ENCODE results near the gene CCDC171.
A peak's percentile ranks its signal among the peaks of the same experiment; 100 is the strongest.
"Not testable (repeated sequence)": the region's sequence is repeated elsewhere in the genome, so short reads cannot be mapped to it uniquely, and the experiment has no call there.

Gene CCDC171

GRCh38 chr9:15622318-15622971 is 69.6 kb downstream of the CCDC171 start:
- TF ChIP-seq TAF1 (IDR thresholded peaks at IDR 0.05; ENCODE audit: borderline replicate concordance, low read depth, low read length) (no peak), POLR2AphosphoS5 (IDR thresholded peaks at IDR 0.05; ENCODE audit: low read depth, low read length) (no peak), POLR2A (IDR thresholded peaks at IDR 0.05; ENCODE audit: low read depth, low read length) (no peak)
- FAIRE-seq, result no peak
- DNase-seq (ENCODE audit: insufficient read length), result no peak

DNA sequence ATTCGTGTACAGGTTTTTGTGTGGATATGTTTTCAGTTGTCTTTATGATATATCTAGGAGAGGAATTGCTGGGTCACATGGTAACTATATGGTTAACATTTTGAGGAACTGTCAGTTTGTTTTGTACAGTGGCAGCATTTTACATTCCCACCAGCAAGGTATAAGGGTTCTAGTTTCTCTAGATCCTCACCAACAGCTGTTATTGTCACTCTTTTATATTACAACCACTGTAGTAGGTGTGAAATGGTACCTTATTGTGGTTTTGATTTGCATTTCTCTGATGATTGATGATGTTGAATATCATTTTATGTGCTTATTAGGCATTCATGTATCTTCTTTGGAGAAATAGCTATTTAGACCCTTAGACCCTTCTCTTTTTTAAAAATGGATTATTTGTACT is 82.9 kb downstream of the CCDC171 start:
- FAIRE-seq, result no peak
- TF ChIP-seq POLR2A (IDR thresholded peaks at IDR 0.05; ENCODE audit: low read depth, low read length) (no peak), POLR2AphosphoS5 (IDR thresholded peaks at IDR 0.05; ENCODE audit: low read depth, low read length) (no peak), TAF1 (IDR thresholded peaks at IDR 0.05; ENCODE audit: borderline replicate concordance, low read depth, low read length) (no peak)

DNA sequence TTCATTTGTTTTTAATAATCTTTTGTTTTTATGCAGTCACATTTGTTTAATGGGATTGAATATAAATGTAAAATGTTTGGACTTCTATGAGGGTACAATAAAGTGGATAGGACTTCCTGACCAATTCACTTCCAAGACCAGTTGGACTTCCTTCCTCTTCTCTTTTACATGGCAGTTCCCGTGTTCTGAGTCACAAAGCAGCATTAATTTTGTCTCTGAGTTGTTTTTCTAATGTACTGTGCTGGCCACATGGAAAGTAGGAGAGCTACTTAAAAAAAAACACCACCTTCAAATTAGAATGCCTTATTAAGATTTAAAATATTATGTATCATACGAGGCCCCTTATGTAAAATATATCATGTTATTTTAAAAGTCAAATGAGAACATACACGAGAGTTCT is 87.3 kb downstream of the CCDC171 start:
- FAIRE-seq, result no peak
- TF ChIP-seq TAF1 (IDR thresholded peaks at IDR 0.05; ENCODE audit: borderline replicate concordance, low read depth, low read length) (no peak), POLR2AphosphoS5 (IDR thresholded peaks at IDR 0.05; ENCODE audit: low read depth, low read length) (no peak), POLR2A (IDR thresholded peaks at IDR 0.05; ENCODE audit: low read depth, low read length) (no peak)
- no peak for DNase-seq (ENCODE audit: insufficient read length)

More for the DNA sequence above, 82.9 kb downstream of the CCDC171 start:
- no peak for DNase-seq (ENCODE audit: insufficient read length)

DNA sequence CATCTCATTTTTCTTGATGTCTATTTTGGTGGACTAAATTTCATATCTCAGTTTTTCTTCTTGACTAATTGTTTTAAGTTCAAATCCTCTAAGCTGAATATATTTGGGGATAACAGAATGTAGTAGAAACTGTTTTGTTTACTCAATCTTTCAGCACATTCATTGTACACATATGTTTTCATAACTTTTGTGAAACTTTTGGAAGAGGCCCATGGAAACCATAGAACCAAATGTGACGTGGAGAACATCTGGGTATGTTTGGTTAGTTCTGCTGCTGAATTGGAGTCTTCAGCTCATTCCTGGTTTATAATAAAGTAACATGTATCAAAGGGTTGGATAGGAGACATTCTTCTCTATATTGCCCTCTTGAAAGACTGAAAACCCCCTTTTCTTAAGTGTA is 88.4 kb downstream of the CCDC171 start:
- DNase-seq (ENCODE audit: insufficient read length) (no peak), FAIRE-seq (peak; percentile 48)
- TF ChIP-seq POLR2A (IDR thresholded peaks at IDR 0.05; ENCODE audit: low read depth, low read length) (no peak), POLR2AphosphoS5 (IDR thresholded peaks at IDR 0.05; ENCODE audit: low read depth, low read length) (no peak), TAF1 (IDR thresholded peaks at IDR 0.05; ENCODE audit: borderline replicate concordance, low read depth, low read length) (no peak)

GRCh38 chr9:15642369-15642962 is 89.6 kb downstream of the CCDC171 start:
- TF ChIP-seq POLR2A (IDR thresholded peaks at IDR 0.05; ENCODE audit: low read depth, low read length), result no peak
- no peak for TF ChIP-seq TAF1 (IDR thresholded peaks at IDR 0.05; ENCODE audit: borderline replicate concordance, low read depth, low read length)
- no peak for TF ChIP-seq POLR2AphosphoS5 (IDR thresholded peaks at IDR 0.05; ENCODE audit: low read depth, low read length)
- DNase-seq (ENCODE audit: insufficient read length) (no peak), FAIRE-seq (no peak)

GRCh38 chr9:15670246-15670645 is 117.4 kb downstream of the CCDC171 start:
- DNase-seq (ENCODE audit: insufficient read length) (no peak), FAIRE-seq (no peak)
- TF ChIP-seq POLR2AphosphoS5 (IDR thresholded peaks at IDR 0.05; ENCODE audit: low read depth, low read length) (no peak), TAF1 (IDR thresholded peaks at IDR 0.05; ENCODE audit: borderline replicate concordance, low read depth, low read length) (no peak), POLR2A (IDR thresholded peaks at IDR 0.05; ENCODE audit: low read depth, low read length) (no peak)

DNA sequence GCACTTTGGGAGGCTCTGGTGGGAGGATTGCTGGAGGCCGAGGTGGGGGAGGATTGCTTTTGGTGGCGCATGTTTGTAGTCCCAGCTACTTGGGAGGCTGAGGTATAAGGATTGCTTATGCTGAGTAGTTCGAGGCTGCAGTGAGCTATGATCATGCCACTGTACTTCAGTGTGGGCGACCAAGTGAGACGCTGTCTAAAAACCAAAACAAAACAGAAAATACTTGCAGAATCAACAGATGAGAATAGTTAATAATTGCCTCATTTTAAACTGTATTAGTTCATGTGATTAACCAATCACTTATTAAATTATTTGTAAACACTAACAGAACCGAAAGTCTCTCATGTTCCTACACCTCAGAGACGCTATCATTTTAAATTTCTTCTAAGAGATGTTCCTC is 118.1 kb downstream of the CCDC171 start:
- DNase-seq (ENCODE audit: insufficient read length) (no peak), FAIRE-seq (no peak)
- no peak for TF ChIP-seq POLR2A (IDR thresholded peaks at IDR 0.05; ENCODE audit: low read depth, low read length)
- TF ChIP-seq TAF1 (IDR thresholded peaks at IDR 0.05; ENCODE audit: borderline replicate concordance, low read depth, low read length), result no peak
- TF ChIP-seq POLR2AphosphoS5 (IDR thresholded peaks at IDR 0.05; ENCODE audit: low read depth, low read length), result no peak

DNA sequence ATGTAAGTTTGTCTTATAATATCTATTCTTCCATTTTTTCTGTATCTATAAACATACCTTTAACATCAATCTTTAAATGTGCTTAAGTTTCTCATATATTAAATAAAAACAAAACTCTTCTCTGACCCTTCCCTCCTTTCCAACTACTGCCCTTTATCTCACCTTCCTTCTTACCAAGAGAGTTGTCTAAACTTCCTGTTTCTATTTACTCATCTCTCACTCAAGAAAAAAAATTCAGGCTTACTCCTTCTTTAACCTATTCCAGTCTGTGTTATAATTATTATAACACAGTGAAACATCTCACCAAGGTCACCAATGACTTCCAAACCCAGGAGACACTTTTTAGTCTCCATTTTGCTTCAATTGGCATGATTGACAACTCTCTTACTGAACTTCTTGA is 140.9 kb downstream of the CCDC171 start:
- FAIRE-seq (no peak), DNase-seq (ENCODE audit: insufficient read length) (no peak)
- TF ChIP-seq POLR2AphosphoS5 (IDR thresholded peaks at IDR 0.05; ENCODE audit: low read depth, low read length), result no peak
- TF ChIP-seq TAF1 (IDR thresholded peaks at IDR 0.05; ENCODE audit: borderline replicate concordance, low read depth, low read length), result no peak
- TF ChIP-seq POLR2A (IDR thresholded peaks at IDR 0.05; ENCODE audit: low read depth, low read length), result no peak

- FAIRE-seq, result no peak
- DNase-seq (ENCODE audit: insufficient read length), result no peak
These were observed 144.1 kb downstream of the CCDC171 start for GRCh38 chr9:15696979-15697378.

GRCh38 chr9:15697446-15697851 is 144.6 kb downstream of the CCDC171 start:
- TF ChIP-seq POLR2A (IDR thresholded peaks at IDR 0.05; ENCODE audit: low read depth, low read length) (no peak), TAF1 (IDR thresholded peaks at IDR 0.05; ENCODE audit: borderline replicate concordance, low read depth, low read length) (no peak), POLR2AphosphoS5 (IDR thresholded peaks at IDR 0.05; ENCODE audit: low read depth, low read length) (no peak)
- DNase-seq (ENCODE audit: insufficient read length) (no peak), FAIRE-seq (no peak)

More at GRCh38 chr9:15696979-15697378, 144.1 kb downstream of the CCDC171 start:
- TF ChIP-seq TAF1 (IDR thresholded peaks at IDR 0.05; ENCODE audit: borderline replicate concordance, low read depth, low read length), result no peak
- no peak for TF ChIP-seq POLR2A (IDR thresholded peaks at IDR 0.05; ENCODE audit: low read depth, low read length)
- no peak for TF ChIP-seq POLR2AphosphoS5 (IDR thresholded peaks at IDR 0.05; ENCODE audit: low read depth, low read length)

DNA sequence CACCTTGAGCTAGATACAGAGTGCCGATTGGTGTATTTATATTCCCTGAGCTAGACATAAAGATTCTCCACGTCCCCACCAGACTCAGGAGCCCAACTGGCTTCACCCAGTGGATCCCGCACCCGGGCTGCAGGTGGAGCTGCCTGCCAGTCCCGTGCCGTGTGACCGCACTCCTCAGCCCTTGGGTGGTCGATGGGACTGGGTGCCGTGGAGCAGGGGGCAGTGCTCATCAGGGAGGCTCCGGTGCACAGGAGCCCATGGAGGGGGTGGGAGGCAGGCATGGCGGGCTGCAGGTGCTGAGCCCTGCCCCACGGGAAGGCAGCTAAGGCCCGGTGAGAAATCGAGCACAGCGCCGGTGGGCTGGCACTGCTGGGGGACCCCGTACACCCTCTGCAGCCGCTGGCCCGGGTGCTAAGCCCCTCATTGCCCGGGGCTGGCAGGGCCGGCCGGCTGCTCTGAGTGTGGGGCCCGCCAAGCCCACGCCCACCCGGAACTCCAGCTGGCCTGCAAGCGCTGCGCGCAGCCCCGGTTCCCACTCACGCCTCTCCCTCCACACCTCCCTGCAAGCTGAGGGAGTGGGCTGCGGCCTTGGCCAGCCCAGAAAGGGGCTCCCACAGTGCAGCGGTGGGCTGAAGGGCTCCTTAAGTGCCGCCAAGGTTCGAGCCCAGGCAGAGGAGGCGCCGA is 147.2 kb downstream of the CCDC171 start:
- DNase-seq (ENCODE audit: insufficient read length); FAIRE-seq: not testable (repeated sequence)

DNA sequence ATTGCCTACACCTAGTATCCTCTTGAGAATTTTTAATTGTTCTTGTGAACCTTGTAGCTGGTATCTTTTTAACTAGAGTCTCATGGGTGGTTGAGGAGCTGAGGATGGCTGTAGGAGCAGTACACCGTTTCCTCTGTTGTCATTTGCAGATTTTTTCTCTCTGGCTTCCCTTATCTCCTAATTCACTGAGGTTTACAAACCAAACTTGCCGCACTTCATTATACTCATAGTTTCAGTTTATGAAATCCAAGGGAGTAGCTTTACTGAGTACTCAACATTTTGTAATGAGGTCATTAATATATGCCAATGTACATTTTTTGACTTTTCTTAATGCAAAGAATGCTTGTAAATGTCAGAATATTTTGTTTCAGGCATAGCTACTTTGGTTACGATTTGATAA is 154.2 kb downstream of the CCDC171 start:
- DNase-seq (ENCODE audit: insufficient read length), result no peak
- no peak for FAIRE-seq
- TF ChIP-seq POLR2AphosphoS5 (IDR thresholded peaks at IDR 0.05; ENCODE audit: low read depth, low read length), result no peak
- TF ChIP-seq POLR2A (IDR thresholded peaks at IDR 0.05; ENCODE audit: low read depth, low read length), result no peak
- TF ChIP-seq TAF1 (IDR thresholded peaks at IDR 0.05; ENCODE audit: borderline replicate concordance, low read depth, low read length), result no peak
